Astrocyte (in vitro differentiated cells and primary cell): ENCODE results near the gene CABLES1.

ENCODE experiments used
- CTCF ChIP-seq: IDR thresholded peaks from 2 replicates; pipeline ENCODE4 v1.5.1; 2011; ENCODE audit warnings: low read depth, mild to moderate bottlenecking, inconsistent platforms, low read length, moderate library complexity; ENCODE audit not compliant: insufficient read depth
- EZH2 ChIP-seq: IDR thresholded peaks from 2 replicates; pipeline ENCODE4 v1.6.1; 2012; ENCODE audit warnings: mild to moderate bottlenecking, low read length, inconsistent platforms; ENCODE audit not compliant: insufficient read depth

GRCh38 chr18:23211146-23211545 lies 75.9 kb downstream of the CABLES1 start:
- no peak for TF ChIP-seq CTCF
- TF ChIP-seq EZH2 = no peak
